HL-60 (cell line): ENCODE measurements around the gene TPST2.

Experiments
- DNase-seq, 2 experiments: peaks; one replicate each; pipeline ENCODE4 v3.0.0-alpha.2; 2010 to 2020; ENCODE audit warnings: low read depth in 1 of 2, low spot score in 1 of 2
- H3K27ac ChIP-seq: fragments of 250-450 bp; sonication (Bioruptor Pico); replicated peaks from 2 replicates; pipeline ENCODE4 v1.5.1; 2020; ENCODE audit warnings: mild to moderate bottlenecking, moderate library complexity
- H3K27me3 ChIP-seq: fragments of 250-450 bp; sonication (Bioruptor Pico); 2 replicates; pipeline ENCODE4 v1.5.1; 2021; ENCODE audit warnings: mild to moderate bottlenecking, moderate library complexity; ENCODE audit not compliant: insufficient read depth, poor library complexity, severe bottlenecking
- H3K4me3 ChIP-seq: replicated peaks from 2 replicates; pipeline ENCODE4 v1.5.1; 2011; ENCODE audit warnings: mild to moderate bottlenecking, control low read depth, low read length; ENCODE audit not compliant: insufficient read depth
- GABPA ChIP-seq: IDR thresholded peaks from 2 replicates; pipeline ENCODE4 v1.6.1; 2012; ENCODE audit warnings: low read depth
- POLR2AphosphoS5 ChIP-seq: IDR thresholded peaks from 2 replicates; pipeline ENCODE4 v1.6.1; 2012; ENCODE audit warnings: low read depth
- REST ChIP-seq: IDR thresholded peaks from 2 replicates; pipeline ENCODE4 v1.6.1; 2012; ENCODE audit warnings: low read depth; ENCODE audit not compliant: insufficient replicate concordance
- SPI1 ChIP-seq: IDR thresholded peaks from 2 replicates; pipeline ENCODE4 v1.6.1; 2012; ENCODE audit warnings: low read depth, mild to moderate bottlenecking, borderline replicate concordance
- TF ChIP-seq, protein P1 (sequence below): IDR thresholded peaks from one replicate; pipeline ENCODE4 v1.5.1; 2011; ENCODE audit warnings: low read length, control low read depth, inconsistent platforms; ENCODE audit not compliant: insufficient read depth

The TPST2 gene

GRCh38 chr22:26549902-26550497 lies 39.9 kb downstream of the TPST2 start:
- no peak for DNase-seq
- Histone ChIP-seq H3K27ac (no peak overlapping the region), H3K27me3 (no peaks in the 10 kb centered on the region), H3K4me3 (no peak overlapping the region)
- TF ChIP-seq POLR2AphosphoS5 (no peak), REST (no peak), GABPA (no peak), SPI1 (no peak)
- TF ChIP-seq, protein P1, sequence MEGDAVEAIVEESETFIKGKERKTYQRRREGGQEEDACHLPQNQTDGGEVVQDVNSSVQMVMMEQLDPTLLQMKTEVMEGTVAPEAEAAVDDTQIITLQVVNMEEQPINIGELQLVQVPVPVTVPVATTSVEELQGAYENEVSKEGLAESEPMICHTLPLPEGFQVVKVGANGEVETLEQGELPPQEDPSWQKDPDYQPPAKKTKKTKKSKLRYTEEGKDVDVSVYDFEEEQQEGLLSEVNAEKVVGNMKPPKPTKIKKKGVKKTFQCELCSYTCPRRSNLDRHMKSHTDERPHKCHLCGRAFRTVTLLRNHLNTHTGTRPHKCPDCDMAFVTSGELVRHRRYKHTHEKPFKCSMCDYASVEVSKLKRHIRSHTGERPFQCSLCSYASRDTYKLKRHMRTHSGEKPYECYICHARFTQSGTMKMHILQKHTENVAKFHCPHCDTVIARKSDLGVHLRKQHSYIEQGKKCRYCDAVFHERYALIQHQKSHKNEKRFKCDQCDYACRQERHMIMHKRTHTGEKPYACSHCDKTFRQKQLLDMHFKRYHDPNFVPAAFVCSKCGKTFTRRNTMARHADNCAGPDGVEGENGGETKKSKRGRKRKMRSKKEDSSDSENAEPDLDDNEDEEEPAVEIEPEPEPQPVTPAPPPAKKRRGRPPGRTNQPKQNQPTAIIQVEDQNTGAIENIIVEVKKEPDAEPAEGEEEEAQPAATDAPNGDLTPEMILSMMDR: no peak

- H3K27ac ChIP-seq: no peak overlapping the region
- no peaks in the 10 kb centered on the region for H3K27me3 ChIP-seq
- no peak overlapping the region for H3K4me3 ChIP-seq
- DNase-seq: no peak
- TF ChIP-seq REST: no peak
- TF ChIP-seq, protein P1: no peak
- TF ChIP-seq POLR2AphosphoS5: no peak
- TF ChIP-seq SPI1: no peak
- no peak for TF ChIP-seq GABPA
Observed at GRCh38 chr22:26548984-26549383, 40.9 kb downstream of the TPST2 start.

GRCh38 chr22:26548303-26548702 lies 41.6 kb downstream of the TPST2 start:
- Histone ChIP-seq H3K27ac (no peak overlapping the region), H3K4me3 (no peak overlapping the region), H3K27me3 (no peaks in the 10 kb centered on the region)
- DNase-seq: no peak
- TF ChIP-seq, protein P1: no peak
- TF ChIP-seq POLR2AphosphoS5 (no peak), GABPA (no peak), SPI1 (no peak), REST (no peak)
